NCI-H774 (cell line): ENCODE results near the gene DNAH17.

Experiments
- DNase-seq: peaks from one replicate; lab custom pipeline; 2025; lab: John Stamatoyannopoulos, UW

Gene DNAH17

GRCh38 chr17:78449983-78450595 is 127.1 kb downstream of the DNAH17 start:
- DNase-seq, result no peak

- DNase-seq, result no peak
Measured at GRCh38 chr17:78448356-78448993, 128.7 kb downstream of the DNAH17 start.

DNA sequence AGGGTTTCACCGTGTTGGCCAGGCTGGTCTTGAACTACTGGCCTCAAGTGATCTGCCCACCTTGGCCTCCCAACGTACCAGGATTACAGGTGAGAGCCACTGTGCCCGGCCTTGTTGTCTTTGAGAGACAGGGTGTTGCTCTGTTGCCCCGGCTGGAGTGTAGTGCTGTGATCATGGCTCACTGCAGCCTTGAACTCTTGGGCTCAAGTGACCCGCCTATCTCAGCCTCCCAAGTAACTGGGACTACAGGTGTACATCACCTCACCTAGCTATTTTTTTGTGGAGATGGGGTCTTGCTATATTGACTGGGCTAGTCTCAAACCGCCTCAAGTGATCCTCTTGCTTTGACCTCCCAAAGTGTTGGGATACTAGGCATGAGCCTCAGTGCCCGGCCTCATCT is 130.4 kb downstream of the DNAH17 start:
- DNase-seq, result no peak

GRCh38 chr17:78444392-78444791 is 132.8 kb downstream of the DNAH17 start:
- DNase-seq, result no peak

- no peak for DNase-seq
Measured at GRCh38 chr17:78442648-78443218, 134.5 kb downstream of the DNAH17 start.

DNA sequence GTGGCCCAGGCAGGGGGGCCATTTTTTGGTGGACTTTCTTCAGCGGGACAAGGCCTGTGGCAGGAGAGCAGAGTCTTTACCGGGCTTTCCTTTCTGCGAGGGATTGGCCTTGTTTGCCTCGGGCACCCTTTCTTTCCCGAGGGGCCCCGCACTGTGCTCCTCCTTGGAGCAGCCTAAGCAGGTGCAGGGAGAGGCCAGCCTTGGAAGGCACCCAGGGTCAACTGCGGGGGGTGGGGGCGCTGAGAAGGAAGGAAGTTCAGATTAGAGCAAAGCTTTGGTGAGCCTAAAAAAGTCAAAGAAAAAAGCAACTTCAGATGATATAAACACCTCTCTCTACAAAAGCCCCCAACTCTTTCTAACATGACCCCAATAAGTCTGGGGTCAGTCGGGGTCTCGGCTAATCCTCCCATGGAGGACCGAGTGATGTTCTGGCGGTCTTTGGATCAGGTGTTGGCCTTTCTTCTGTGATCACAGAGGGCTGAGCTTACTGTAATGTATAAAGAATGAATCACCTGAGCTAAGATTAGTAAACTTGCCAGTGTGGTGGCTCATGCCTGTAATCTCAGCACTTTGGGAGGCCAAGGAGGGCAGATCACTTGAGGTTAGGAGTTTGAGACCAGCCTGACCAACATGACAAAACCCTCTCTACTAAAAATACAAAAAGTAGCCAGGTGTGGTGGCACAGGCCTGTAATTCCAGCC is 135.8 kb downstream of the DNAH17 start:
- no peak for DNase-seq

DNA sequence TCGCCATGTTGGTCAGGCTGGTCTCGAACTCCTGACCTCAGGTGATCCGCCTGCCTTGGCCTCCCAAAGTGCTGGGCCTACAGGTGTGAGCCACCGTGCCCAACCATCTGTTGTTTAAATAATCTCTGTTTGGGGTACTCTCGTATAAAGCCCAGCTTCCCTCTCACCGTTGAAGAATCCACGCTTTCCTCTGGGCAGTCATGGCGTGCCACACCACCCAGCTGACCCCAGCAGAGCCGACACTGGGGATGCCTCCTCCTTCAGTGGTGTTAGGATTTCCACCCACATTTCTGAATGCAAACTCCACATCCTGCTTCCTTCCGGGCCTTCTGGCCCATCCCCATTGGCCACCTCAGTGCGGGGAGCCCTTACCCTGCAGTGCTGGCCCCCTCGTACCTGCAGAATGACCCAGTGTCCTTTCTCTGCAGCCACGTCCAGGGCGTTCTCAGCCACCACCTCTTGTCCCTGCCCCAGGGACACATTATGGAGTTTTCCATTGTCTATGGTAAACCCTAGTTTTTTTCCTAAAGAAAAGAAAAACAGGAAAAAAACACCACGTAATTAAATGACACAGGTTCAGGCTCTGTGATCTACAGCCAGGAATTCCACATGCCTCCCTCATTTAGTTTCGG is 138.4 kb downstream of the DNAH17 start:
- DNase-seq, result no peak

DNA sequence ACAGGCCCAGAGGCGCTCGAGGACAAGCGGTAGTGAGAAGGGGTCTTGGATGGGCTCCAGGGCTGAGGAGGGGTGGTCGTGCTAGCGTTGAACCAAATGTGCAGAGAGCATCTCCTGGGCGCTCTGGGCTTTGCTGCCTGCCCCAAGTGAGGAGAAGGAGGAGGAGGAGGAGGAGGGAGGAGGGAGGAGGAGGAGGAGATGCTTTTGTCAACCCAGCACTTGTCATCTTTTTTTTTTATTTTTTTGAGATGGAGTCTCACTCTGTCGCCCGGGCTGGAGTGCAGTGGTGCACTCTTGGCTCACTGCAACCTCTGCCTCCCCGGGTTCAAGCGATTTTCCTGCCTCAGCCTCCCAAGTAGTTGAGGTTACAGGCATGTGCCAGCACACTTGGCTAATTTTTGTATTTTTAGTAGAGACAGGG is 138.9 kb downstream of the DNAH17 start:
- no peak for DNase-seq

GRCh38 chr17:78437508-78438169 is 139.6 kb downstream of the DNAH17 start:
- no peak for DNase-seq

GRCh38 chr17:78435330-78436005 is 141.7 kb downstream of the DNAH17 start:
- DNase-seq, result no peak

- no peak for DNase-seq
Measured at GRCh38 chr17:78434455-78435329, 142.5 kb downstream of the DNAH17 start.

- DNase-seq, result no peak
Measured at GRCh38 chr17:78433780-78434335, 143.3 kb downstream of the DNAH17 start.

DNA sequence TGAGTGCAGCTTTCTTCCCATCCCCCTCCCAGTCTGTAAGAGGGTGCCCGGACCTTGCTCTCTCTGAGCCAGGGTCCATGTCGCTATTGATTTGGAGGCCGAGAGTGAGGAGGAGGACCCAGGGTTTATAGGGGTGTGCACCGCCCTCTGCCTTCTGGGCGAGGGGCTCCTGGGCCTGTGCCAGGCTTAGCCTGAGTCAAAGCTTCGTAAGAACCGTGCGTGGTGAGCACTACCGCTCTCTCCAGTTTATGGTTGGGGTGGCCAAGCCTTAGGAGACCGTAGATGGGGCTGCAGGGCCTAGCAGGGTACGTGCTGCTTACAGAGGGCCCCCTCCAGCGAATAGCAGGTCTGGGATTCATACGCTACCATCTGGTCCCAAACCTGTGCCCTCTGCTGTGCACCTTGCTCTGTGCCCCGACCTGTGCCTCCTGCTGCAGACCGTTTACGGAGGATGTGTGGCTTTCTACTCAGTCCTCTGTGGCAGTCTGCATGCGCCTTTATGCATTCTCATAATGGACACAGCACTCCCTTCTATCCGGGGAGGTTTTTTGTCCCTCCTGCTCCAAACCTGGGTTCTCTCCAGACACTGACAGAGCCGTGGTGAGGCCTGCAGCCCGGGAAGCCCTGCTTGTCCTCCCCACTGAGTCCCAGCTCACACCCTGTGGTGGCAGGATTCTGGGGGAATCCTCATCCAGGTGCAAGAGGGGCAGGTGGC is 144.0 kb downstream of the DNAH17 start:
- no peak for DNase-seq

DNA sequence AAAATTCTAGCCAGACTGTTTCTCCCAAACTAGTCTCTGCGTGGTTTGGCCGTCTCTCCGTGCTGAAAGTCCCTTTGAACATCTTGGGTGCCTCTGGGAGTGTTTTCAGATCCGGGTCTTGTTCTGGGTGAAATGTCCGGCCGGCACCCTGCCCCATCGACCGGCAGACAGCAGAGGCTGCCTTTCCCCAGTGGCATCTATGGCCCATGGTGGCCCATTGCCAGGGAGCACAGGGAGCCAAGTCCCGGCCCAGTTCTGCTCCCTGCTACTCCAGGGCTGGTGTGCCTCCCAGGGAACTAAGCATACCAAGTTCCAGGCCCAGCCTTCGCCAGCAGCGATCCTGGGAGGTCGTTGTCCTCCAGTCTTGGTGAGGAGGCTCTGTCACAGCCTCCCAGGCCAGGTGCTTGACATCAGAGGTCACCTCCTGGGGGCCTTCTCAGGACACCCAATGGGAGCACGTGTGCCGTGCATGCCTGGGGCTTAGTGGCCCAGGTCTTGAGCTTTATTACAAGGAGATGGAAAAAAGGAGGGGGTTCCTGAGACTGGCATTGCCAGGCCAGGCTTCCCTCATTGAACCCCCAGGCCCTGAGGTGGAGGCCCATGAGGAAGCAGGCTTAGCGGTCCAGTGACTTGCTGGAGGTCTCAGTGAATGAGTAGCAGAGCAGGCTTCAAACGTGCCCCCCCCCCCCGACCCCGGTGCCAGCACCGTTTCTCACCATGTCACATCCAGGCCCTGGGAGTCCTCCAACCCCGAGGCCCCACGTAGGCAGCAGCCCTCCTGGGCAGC is 144.8 kb downstream of the DNAH17 start:
- no peak for DNase-seq

GRCh38 chr17:78431692-78431958 is 145.6 kb downstream of the DNAH17 start:
- no peak for DNase-seq

DNA sequence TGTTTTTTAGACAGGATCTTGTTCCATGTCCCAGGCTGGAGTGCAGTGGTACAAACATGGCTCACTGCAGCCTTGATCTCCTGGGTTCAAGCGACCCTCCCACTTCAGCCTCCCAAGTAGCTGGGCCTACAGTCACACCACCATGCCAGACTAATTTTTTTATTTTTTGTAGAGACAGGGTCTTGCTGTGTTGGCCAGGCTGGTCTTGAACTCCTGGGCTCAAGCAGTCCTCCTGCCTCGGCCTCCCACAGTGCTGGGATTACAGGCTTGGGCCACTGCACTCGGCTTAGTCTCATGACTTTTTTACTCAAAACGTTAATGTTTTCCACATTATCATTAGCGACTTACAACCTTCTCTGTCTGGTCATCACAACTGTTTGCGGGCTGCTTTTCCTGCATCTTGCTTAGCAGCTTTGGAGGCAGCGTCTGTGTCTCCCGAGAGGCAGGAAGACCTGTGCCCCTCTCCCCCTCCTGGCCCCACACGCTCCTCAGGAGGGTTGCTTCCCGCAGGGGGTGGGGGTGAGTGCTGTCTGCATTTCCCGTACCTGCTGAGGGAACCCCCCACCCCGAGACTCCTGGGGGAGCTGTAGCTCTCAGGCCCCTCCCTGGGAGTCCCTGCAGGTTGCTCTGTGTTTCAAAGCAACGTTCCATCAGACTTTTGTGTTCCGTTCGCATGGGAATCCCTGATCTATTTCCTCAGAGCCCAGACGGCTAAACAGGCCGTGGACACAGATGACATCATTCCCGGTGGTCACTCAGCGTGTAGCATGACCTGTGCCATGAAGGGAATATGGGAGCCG is 146.1 kb downstream of the DNAH17 start:
- DNase-seq, result no peak

DNA sequence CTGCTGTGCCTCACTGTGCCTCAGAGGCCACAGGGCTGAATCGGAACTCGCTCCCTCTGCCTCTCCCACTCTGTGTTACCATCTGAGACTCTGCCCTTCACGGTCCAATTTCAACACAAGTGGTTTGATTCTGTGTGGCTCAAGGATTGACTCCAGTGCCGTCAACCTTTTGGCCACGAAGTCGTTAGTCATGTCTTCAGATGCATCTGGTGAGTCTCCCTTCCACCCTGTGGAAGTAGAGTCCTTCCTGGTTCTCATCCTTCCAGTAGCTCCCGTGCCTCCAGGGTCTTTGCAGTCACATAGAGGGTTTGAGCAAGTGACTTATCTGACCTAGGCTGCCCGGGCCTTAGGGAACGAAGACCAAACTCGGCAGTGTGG is 147.6 kb downstream of the DNAH17 start:
- no peak for DNase-seq
